Islet of Langerhans (tissue), 1 donor: ENCODE measurements around the gene EGF.
"Not testable (repeated sequence)": the region's sequence is repeated elsewhere in the genome, so short reads cannot be mapped to it uniquely, and the experiment has no call there.

Experiments used
- FAIRE-seq: peaks from one replicate; lab custom pipeline; 2011; peaks lifted over from hg19 to GRCh38; lab: Jason Lieb, UNC

EGF gene

DNA sequence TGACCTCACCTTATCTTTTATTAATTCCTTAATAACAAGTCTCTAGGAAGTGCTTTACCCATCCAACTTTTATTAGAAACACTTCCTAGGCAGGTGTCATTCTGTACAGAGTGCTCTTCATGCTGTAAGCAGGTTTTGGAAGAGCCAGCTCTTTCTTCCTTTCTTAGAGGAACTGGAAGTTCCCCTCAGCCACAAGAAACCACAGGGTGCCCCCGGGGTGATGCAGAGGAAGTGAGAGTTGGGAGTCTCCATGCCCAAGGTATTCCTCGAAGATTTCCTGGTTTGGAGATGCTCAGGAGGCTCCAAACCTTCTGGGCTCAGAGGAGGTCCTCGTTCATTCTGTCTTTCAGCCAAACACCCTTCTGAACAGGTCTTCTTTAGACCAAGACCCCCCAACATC is 83.8 kb downstream of the EGF start:
- no peak for FAIRE-seq

DNA sequence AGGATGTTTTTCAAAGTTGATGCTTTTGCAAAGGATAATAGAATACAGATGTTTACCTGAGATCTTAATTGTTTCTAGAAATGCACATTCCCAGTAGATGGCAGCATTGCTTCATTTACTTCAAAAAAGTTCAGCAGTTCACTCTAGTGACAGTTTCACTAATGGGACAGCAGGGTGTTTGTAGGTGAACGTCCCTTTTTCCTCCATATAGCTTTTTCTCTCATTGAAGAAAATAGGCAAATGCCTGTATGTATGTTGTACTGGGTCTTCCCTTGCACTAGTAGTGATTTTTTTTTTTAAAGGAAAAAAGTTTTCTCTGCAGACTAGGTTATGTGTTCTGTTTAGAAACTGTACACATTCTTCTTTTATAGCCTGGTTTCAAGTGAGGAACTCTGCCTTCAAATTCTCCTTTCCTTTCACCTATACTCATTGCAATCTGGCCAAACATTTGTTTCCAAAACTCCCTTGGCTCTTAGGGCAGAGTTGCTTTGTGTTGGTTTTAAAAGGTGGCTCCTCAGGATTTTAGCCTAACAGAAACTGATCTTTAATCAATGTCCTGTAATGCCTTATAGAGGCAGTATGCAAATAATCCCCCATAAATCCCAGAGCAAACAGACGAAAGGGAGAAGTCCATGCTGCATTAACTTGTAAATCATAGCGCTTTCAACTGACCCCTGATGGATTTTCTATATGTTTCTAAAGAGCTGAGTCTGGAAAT is 86.3 kb downstream of the EGF start:
- peak; percentile 99 for FAIRE-seq

DNA sequence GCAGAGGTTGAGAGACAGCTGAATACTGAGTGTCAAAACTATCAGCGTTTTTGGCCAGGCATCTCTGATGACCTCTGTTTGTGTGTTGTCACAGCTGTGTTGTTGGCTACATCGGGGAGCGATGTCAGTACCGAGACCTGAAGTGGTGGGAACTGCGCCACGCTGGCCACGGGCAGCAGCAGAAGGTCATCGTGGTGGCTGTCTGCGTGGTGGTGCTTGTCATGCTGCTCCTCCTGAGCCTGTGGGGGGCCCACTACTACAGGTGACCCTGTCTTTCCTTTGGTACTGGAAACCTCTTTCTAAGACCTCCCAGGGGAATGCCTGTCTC is 86.9 kb downstream of the EGF start:
- FAIRE-seq: no peak

DNA sequence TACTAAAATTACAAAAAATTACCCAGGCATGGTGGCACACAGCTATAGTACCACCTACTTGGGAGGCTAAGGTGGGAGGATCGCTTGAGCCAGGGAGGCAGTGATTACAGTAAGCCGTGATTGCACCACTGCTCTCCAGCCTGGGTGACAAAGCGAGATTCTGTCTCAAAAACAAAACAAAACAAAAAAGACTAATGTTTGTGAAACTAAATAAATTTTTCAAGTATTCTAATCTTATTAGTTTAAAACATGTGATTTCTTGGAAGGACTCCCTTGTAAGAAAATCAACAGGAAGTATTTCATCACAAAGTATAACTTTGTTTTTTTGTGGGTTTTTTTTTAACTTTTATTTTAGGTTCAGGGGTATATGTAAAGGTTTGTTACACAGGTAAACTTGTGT is 89.6 kb downstream of the EGF start:
- no peak for FAIRE-seq

DNA sequence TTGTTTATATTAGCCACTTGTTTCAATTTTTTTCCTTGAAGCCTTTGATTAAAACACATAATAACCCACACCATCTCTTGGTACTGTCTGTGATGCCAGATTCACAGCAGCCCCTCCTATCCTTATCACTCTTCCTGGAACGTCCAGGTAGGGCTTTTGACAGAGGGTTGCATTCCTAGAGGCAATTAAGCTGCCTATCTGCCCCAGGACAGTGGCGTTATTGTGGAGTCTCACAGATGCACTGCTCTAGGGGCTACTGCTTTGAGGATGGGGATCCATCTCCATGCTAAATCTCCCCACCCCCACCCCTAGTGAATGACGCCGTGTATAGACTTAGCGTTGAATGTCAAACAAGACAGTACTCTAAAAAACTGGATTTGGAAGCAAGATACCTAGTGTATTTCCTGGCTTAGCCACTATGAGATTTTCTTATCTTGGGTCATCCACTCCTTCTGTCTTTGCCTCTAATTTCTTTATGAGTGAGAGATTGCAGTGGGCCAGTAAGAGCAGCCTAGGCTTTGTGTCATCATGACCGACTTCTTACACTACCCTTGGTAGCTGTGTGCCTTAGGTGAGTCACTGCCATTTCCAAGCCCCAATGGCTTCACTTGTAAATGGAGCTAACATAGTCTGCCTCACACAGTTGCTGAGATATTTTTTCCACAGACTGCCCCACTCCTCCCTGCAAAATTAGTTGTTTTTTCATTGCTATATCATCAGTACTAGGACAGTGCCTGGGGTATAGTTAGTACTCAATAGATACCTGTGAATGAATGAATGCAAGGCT is 90.9 kb downstream of the EGF start:
- FAIRE-seq: no peak

DNA sequence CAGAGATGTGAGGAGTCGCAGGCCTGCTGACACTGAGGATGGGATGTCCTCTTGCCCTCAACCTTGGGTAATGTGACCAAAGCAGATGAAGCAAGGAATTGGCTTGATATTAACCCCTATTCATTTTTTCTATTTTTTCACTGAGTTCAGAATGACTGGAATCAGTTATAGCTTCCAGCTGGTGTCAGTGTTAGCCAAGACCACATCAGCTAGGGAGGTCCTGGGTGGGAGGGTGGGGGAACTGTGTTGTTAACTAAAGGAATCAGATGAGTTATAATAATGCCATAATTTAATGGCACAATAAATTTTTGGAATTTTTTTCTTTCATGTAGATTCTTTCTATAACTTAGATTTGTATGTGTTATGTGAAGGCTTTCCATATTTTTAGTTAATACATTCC is 91.9 kb downstream of the EGF start:
- no peak for FAIRE-seq

DNA sequence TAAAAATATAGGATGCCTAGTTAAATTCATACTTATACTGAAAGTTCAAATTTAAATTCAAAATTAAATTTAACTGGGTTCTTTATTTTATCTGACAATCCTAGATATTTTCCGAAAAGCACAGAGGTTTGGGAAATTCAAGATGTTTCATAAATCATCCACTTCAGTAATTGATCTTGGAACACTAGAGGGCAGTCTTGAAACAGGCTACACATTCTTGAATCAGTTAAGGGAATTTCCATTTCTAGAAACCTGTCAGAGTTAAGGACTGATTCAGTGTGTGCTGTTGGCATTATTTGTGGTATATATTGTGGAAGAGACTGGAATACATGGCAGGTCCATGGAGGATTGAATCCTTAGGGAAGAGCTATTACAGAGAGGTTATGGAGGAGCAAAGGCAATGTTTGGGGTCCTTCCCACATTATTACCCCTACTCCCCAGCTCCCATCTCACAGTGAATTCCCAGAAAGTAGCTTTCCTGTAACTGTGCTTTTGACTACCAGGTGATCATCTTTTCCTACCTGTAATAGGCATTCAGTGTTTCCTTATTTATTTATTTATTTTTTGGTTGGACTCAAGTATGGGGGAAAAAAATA is 92.9 kb downstream of the EGF start:
- peak; percentile 100 for FAIRE-seq

DNA sequence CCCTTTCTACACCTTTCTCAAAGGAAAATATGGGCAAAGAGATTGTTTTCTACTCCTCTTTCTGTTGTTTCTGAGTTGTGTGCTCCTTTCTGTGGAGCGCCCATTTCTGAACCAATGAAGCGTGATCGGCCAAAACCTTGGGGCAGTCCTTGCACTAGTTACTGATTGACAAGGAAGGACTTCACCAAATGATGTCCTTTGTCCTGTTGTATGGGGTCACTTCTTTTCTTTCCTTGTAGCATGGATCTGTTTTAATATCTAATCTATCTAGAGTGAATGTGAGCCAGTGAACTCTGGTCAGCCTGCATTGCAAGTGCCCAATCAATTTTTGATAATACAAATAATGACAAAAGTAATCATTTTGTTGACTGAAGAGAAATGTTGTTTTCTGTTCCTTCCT is 94.5 kb downstream of the EGF start:
- no peak for FAIRE-seq

DNA sequence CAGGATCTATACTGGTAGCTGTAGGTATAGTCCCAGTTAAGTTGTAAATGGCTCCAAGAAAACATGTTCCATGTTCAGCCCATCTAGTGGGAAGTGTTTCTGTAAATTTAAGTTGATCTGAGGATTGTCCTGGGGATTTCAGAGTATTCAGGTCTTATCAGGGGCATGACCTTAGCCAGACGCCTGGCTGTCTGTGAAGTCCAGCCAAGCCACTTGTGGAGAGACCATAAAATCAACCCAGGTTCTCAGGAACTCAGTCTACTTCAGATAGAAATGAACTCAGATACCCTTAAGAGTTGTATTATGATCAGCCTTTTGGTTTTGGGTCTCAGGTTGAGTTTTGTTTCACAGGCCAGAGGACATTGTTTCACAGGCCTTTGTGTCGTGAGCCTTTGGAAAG is 95.9 kb downstream of the EGF start:
- FAIRE-seq: no peak

DNA sequence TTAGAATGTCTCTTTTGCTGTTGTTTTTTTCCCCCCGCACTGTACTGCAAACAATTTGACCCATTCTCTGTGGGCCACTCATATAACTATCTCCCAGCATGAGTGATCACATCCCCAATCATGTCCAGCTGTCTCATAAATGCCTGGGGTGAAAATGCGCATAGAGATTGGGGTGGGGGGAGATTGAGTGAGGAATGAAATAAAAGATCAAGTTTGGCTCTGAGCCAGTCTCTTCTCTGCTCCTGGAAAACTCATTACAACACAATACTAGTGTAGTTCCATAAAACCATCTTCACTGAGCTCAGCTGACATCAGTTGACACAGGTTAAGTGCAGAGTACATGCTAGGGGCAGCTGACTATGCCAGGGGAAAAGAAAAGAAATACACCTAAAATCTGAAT is 96.9 kb downstream of the EGF start:
- FAIRE-seq: no peak

DNA sequence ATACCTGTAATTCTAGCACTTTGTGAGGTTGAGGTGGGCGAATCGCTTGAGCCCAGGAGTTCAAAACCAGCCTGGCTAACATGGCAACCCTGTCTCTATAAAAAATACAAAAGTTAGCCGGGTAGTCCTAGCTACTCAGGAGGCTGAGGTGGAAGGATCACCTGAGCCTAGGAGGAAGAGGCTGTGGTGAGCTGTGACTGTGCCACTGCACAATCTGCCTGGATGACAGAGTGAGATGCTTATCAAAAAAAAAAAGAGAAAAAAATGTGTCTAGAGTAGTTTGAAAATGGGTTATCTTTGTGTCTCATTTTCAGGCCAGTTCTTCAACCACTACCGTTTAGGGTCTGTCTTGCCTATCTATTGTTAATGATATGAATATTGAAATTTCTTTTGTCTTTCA is 98.1 kb downstream of the EGF start:
- FAIRE-seq: no peak

DNA sequence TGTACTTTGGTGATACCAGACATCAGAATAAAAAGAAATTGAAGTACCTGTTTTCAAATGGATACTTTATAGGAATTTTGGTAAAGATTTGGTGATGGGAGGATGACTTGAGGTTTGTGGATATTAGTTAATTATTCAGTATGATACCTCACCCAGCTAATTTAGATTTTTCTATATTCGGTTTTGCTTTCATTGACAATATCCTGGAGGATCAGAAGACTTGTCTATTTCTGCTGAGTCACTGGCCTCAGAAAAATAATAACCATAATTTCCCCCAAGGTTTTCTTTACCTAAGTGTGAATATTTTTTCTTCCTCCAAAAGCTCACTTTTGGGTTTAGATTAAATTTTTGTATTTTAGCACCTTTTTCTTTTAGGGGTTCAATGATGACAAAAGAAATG is 100.2 kb downstream of the EGF start:
- no peak for FAIRE-seq

DNA sequence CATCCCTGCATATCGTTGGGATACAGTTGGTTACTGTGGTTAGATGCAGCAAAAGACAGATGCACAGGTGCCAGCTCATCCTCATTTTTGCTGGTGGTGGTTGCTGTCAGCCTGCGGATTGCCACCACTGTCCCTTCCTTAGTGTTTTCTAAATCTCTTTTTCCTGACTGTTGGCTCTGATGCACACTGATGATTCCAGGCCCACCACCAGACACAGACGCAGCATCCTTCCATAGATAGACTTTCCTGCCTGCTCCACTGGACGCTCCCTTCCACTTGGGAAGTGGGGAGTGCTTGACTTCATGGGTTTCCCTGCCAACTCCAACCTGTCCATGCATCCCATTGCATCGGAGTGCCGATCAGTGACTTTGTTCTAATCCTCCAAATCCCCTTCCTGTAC is 101.5 kb downstream of the EGF start:
- FAIRE-seq: no peak

DNA sequence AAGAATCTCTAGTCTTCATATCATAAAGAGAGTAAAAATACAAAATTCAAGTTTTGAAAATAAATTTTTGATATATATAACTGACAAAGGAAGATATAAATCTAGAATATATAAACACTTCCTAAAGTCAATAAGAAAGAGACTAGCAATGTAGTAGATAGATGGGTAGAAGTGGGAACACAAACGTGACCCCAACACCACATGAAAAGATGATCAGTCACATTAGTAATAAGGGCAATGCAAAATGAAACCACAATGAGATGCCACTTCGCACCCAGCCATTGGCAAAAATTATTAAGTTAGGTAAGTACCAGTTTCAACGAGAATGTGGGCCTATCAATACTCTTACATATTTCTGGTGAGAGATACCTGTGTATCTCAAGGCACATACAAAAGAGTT is 106.5 kb downstream of the EGF start:
- no peak for FAIRE-seq

DNA sequence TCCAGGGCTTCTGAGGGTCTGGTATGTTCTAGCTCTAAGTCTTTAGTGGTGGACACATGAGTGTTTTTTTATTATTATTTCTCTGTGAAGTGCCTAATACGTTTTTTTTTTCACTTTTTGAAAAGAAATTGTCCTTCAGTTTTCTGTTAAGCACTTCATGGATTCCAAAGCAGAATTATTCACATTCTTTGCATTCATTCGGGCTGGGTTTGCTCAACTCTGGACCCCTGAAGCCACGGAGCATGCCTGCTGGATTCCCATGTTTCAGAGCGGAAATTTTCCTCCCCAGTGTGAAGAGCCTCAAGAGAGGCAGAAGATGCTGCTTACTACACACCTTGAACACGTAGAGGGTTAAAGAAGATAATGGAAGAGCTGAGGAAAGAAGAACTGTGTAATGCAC is 107.5 kb downstream of the EGF start:
- FAIRE-seq: no peak

DNA sequence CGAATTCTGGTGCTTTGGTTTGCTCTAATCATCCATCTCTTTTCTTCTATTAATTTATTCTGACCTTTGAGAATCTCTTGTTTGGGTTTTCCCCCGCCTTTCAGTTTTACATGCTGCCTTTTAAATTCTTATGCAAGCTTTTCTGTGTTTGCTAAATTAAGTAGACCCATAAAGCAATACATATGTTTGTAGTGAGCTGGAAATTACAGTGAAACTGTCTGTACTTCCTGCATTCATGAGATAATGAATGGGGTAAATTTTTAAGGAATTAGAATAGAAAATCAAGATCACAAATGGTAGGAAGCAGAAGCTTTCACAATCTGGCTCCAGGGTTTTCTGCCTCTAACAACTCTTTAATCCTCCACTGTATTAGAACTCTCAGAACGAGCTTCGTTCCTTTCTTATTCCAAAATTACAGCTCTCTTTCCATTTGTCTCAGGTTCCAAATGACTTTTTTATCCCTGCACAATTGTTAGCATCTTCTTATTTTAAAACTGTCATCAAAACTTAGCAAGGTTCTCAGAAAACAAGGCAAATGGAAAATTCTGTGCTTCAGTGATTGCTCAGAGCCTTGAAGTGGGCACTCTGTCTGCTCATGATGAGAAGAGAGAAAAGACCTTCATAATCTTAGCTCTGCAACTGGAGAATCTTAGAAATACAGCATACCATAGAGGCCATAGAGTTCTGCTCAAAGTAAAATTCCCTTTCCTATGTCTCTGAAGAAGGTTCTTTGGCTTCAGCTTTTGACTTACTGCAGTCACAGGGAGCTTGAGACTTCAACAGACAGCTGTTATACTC is 108.2 kb downstream of the EGF start:
- FAIRE-seq: no peak

DNA sequence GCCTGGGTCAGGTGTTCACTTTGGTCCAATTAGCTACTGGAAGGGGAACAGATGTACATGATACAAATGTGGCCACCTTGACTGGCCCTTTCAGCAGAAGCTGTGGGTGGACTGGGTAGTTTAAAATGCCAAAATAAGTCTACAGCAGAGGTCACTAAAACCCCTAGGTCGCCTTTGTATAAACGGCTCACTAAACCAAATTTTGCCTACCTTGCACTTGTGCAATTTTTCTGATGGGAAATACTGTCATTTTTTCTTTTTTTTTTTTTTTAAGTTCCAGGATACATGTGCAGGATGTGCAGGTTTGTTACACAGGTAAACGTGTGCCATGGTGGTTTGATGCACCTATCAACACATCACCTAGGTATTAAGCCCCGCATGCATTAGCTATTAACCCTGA is 109.8 kb downstream of the EGF start:
- FAIRE-seq: no peak

DNA sequence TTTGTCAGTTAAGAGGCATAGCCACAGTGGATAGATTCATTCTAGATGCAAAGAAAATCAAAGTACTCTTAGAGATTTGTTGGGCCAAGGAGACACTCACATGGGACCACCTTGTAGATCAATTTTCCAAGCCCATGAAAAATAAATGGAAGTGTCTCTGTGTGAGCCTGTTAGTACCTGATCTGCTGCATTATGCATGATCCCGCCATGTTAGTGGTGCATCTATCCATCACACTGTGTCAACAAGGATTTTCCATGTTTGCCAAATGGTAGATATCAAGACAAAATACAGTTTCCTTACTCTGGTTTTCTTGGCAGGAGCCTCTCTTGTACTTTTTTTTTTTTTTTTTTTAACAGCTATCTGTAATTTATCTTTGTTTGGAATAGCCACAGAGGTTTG is 112.4 kb downstream of the EGF start:
- FAIRE-seq: no peak

DNA sequence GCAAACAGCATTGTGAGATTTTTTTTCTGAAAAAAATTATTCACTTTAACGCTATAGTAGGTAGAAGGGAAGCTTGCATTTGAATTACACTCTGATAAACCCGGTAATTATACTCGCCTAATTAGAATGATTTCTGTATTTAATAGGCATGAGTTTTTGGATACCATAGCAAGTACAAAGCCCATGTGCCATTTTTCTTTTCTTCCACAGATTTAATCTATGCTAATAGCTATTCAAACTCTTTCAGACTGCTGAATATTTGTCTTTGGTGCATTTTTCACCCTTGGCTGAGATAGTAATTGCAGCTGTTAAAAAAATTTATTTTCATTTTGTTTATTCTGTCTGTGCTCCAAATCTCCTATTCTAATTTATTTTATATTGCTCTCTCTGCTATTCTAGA is 113.0 kb downstream of the EGF start:
- no peak for FAIRE-seq

DNA sequence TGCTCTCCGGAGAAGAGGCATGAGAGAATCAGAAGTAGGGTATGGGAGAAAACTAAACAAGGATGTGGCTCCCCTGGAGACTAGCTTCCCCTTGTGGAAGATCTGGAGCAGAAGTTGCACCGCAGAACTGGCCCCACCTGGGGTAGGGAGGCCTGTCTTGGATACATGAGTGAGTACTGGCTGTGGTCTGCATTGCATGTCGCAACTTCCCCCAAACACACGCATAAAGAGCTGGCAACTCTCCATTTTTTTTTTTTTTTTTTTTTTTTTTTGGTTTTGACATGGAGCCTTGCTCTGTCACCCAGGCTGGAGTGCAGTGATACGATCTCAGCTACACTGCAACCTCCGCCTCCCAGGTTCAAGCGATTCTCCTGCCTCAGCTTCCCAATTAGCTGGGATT is 119.9 kb downstream of the EGF start:
- FAIRE-seq: no peak

DNA sequence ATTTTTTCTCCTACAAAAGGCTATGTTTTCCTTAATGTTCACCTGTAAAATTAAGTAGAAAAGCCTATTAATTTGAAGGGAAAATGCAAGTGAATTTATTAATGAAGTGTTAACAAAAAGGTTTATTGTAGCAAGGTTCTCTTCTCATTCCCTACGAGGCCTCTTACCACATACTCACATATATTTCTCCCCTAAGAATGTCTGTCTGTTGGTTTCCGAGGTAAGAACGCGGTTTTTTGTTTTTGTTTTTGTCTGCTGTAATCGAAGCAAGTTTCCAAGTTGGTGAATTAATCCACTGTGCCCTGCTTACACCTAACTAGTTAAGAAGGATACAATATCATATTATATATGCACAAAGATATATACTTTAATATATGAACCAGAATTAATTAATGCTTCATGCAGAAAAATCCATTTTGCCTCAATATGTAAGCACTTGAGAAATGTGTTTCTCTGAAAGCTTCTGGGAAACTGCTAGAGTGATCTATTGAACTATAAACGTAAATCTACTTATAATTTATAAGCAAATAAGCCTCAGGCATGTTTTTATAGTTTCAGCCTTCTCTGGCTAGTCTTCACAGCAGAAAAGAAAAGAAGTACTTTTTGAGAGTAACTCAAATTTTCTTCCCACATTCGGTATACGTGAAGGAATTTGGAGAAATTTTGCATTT is 120.8 kb downstream of the EGF start:
- FAIRE-seq: no peak

DNA sequence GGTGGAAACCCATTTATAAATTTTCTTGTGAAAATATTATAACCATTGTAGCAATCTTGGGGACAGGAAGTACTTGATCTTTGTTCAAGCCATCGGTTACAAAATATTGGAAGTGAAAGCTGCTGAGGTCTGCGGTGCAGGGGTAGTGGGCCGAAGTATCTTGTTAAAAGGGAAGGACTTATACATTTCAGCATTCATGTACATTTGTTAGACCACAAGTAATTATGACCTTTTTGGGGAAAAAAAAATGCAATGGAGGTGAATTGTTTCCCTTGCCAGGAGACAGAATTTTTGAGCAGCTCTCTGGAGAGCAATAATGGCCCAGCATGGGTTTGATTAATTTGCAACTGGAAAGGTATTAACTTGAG is 121.3 kb downstream of the EGF start:
- FAIRE-seq: no peak

DNA sequence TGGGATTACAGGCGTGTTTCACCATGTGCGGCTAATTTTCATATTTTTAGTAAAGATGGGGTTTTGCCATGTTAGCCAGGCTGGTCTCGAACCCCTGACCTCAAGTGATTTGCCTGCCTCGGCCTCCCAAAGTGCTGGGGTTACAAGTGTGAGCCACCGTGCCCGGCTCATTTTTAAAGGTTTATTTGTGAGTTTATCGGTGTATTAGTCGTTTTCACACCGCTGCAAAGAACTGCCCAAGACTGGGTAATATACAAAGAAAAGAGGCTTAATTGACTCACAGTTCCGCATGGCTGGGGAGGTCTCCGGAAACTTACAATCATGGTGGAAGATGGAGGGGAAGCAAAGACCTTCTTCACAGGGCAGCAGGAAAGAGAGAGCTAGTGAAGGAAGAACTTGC is 126.5 kb downstream of the EGF start:
- FAIRE-seq: not testable (repeated sequence)
